Measurements from ENCODE around the gene GKN2.
"Not testable (repeated sequence)": the region's sequence is repeated elsewhere in the genome, so short reads cannot be mapped to it uniquely, and the experiment has no call there.

The GKN2 gene

GRCh38 chr2:68905116-68905515 is 47.6 kb downstream of the GKN2 start:
- DNase-seq (ENCODE audit: low read depth): no peak

DNA sequence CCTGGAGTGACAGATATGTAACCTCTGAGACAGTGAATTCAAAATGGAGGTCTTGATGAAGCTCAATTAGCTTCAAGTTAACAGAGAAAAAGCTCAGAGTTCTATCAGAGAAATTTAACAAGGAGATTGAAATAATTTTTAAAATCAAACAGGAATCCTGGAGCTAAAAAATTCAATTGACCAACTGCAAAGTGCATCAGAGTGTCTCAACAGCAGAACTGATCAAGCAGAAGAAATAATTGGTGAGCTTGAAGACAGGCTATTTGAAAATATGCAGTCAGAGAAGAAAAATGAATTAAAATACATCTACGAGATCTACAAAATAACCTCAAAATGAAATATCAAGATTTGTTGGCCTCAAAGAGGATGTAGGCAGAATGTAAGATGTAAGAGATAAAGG is 51.1 kb downstream of the GKN2 start:
- H3K4me3 ChIP-seq (ENCODE audit: low read depth, low read length): no peak overlapping the region
- DNase-seq (ENCODE audit: low read depth): no peak

More at GRCh38 chr2:68905116-68905515, 47.6 kb downstream of the GKN2 start:
- no peak overlapping the region for H3K4me3 ChIP-seq (ENCODE audit: low read depth, low read length)

DNA sequence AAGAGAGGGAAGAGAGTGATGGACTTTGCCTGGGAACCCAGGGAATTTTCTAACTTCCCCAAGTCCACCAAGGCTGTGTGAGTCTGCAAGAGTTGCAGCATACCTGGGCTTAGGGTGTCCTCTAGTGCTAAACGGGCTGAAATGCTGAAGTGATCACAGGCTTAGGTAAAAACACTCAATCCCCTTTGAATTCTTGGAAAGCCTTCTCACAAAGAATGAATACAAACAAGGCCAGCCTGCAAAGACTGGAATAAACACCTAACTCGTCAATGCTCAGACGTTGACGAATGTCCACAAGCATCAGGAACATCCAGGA is 51.5 kb downstream of the GKN2 start:
- DNase-seq (ENCODE audit: low read depth): no peak
- H3K4me3 ChIP-seq (ENCODE audit: low read depth, low read length): no peak overlapping the region

DNA sequence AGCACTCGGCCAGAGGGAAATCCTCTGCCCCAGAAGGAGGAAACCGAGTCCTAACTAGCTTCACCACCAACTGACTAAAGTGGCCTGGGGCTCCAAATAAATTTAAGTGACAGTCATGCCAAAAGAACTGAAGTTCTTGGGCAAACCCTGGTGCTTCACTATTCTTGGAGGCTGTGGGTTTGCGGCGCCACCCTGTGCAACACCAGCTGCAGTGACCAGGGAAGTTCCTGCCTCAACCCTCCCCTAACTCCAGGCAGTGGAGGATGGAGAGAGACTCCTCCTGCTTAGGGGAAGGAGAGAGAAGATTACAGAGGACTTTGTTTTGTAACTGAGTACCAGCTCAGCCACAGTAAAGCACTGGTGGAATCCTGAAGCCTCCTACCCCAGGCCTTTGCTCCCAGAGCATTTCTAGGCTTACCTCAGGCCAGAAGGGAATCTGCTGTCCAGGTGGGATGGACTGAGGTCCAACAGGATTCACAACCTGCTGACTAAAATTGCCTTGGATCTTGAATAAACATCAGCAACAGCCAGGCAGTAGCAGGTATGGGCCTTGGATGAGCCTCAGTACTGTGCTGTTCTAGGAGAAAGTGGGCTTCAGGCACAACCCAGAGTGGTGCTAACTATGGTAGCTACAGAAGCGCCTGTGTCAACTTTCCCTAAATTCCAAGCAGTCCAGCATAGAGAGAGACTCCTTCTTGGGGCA is 52.0 kb downstream of the GKN2 start:
- H3K4me3 ChIP-seq (ENCODE audit: low read depth, low read length): no peak overlapping the region
- no peak for DNase-seq (ENCODE audit: low read depth)

GRCh38 chr2:68895981-68896380 is 56.7 kb downstream of the GKN2 start:
- DNase-seq (ENCODE audit: low read depth); H3K4me3 ChIP-seq (ENCODE audit: low read depth, low read length): not testable (repeated sequence)

Data from skeletal muscle cell (primary cell).